GM20431 (cell line): ENCODE data around the gene LRPPRC.

ENCODE experiments used
- in situ Hi-C: fragments of 300-500 bp; cut with MseI, MboI; formaldehyde crosslinking; loops from one replicate; pipeline ENCODE4 v1.15.0; 2020; ENCODE audit warnings: low sequenced_read_pairs; ENCODE audit not compliant: unreplicated experiment

Gene LRPPRC

DNA sequence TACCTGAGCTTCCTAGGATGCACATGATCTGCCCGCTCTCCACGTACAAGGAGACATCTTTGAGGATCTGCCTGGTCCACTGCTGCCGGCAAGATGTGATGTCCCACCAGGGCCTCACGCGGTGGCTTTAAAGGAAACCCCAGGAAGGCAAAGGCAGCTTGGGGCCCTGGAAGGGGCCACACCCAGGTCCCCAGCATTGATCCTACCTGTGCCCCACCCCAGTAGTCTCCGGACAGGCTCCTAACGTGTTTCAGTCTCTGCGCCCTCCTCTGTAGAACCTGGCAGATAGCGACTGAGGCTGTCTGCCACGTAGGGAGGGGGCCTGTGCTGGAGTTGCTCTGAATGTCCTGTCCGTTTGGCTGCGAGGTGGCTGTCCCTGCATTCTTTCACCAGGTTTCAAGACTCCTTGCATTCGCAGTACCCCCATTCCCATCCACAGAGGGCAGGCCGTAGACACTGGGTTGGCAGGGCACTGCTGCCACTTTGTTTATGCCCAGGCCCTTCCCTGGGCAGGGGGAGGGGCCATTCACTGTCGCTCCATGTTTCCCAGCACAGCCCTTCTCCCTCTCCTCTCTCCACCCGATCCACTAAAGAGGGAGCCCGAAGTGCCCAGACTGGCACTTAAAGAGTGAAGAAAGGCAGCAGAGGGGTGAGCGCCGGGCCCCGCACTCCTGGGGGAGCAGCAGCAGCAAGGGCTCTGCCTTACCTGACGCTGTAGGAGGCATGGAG lies 157.8 kb downstream of the LRPPRC start:
- in situ Hi-C loops = no loop called here

DNA sequence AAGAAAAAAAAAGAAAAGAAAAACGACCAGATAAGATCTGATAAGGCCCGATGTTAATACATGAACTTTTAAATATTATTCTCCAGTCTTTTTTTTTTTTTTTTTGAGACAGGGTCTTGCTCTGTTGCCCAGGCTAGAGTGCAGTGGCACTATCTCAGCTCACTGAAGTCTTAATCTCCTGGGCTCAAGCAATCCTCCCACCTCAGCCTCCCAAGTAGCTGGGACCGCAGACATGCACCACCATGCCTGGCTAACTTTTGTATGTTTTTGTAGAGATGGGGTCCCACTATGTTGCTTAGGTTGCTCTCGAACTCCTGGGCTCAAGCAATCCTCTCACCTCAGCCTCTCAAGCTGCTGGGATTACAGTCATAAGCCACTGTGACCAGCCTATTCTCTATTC lies 158.8 kb downstream of the LRPPRC start:
- in situ Hi-C loops = no loop called here
